ENCODE results near the gene MYO5B.
"Not testable (repeated sequence)": the region's sequence is repeated elsewhere in the genome, so short reads cannot be mapped to it uniquely, and the experiment has no call there.

The MYO5B gene

GRCh38 chr18:49838381-49838780, 356.6 kb downstream of the MYO5B start:
- DNase-seq (ENCODE audit: low read depth, low spot score), result no peak

GRCh38 chr18:49837889-49838288, 357.1 kb downstream of the MYO5B start:
- no peak for DNase-seq (ENCODE audit: low read depth, low spot score)

- not testable (repeated sequence) for DNase-seq (ENCODE audit: low read depth, low spot score)
These were observed 357.6 kb downstream of the MYO5B start for GRCh38 chr18:49837316-49837835.

GRCh38 chr18:49835405-49835804, 359.5 kb downstream of the MYO5B start:
- no peak for DNase-seq (ENCODE audit: low read depth, low spot score)

- DNase-seq (ENCODE audit: low read depth, low spot score), result no peak
These were observed 360.7 kb downstream of the MYO5B start for GRCh38 chr18:49834258-49834657.

GRCh38 chr18:49833814-49834213, 361.1 kb downstream of the MYO5B start:
- no peak for DNase-seq (ENCODE audit: low read depth, low spot score)

GRCh38 chr18:49832221-49832647, 362.7 kb downstream of the MYO5B start:
- no peak for DNase-seq (ENCODE audit: low read depth, low spot score)

GRCh38 chr18:49827996-49828395, 367.0 kb downstream of the MYO5B start:
- no peak for DNase-seq (ENCODE audit: low read depth, low spot score)

- DNase-seq (ENCODE audit: low read depth, low spot score), result no peak
These were observed 374.9 kb downstream of the MYO5B start for GRCh38 chr18:49819823-49820671.

- no peak for DNase-seq (ENCODE audit: low read depth, low spot score)
These were observed 375.8 kb downstream of the MYO5B start for GRCh38 chr18:49819071-49819662.

GRCh38 chr18:49817947-49818346, 377.0 kb downstream of the MYO5B start:
- DNase-seq (ENCODE audit: low read depth, low spot score), result no peak

GRCh38 chr18:49815927-49816326, 379.0 kb downstream of the MYO5B start:
- DNase-seq (ENCODE audit: low read depth, low spot score), result no peak

- DNase-seq (ENCODE audit: low read depth, low spot score), result no peak
These were observed 380.8 kb downstream of the MYO5B start for GRCh38 chr18:49814147-49814499.

- DNase-seq (ENCODE audit: low read depth, low spot score), result peak; percentile 15
These were observed 381.4 kb downstream of the MYO5B start, which contains the start of gene ACAA2 for GRCh38 chr18:49813319-49814146. Gene ACAA2, minus strand, starts transcription at chr18:49813533. Its CDS starts 49 bp downstream, at chr18:49813484.

- DNase-seq (ENCODE audit: low read depth, low spot score), result peak; percentile 8
These were observed 382.0 kb downstream of the MYO5B start for GRCh38 chr18:49813069-49813318.

GRCh38 chr18:49812286-49813068, 382.5 kb downstream of the MYO5B start:
- DNase-seq (ENCODE audit: low read depth, low spot score), result no peak

- no peak for DNase-seq (ENCODE audit: low read depth, low spot score)
These were observed 383.6 kb downstream of the MYO5B start for GRCh38 chr18:49811151-49811938.

GRCh38 chr18:49808553-49809191, 386.3 kb downstream of the MYO5B start:
- DNase-seq (ENCODE audit: low read depth, low spot score), result not testable (repeated sequence)

- no peak for DNase-seq (ENCODE audit: low read depth, low spot score)
These were observed 390.9 kb downstream of the MYO5B start for GRCh38 chr18:49804096-49804495.

- no peak for DNase-seq (ENCODE audit: low read depth, low spot score)
These were observed 392.3 kb downstream of the MYO5B start for GRCh38 chr18:49802623-49803022.

All from brain pericyte (primary cell).